Mucosa of rectum (tissue), 2 donors: ENCODE measurements around the gene JCAD.

Source experiments
- H3K27ac ChIP-seq, 2 donors: one replicate each; pipeline ENCODE4 v1.7.0; 2013; ENCODE audit warnings: inconsistent platforms in 2 of 2, low read depth in 2 of 2, low read length in 2 of 2
- H3K27me3 ChIP-seq, 2 donors: one replicate each; pipeline ENCODE4 v1.7.0; 2013; ENCODE audit warnings: low read length in 2 of 2; ENCODE audit not compliant: control insufficient read depth in 2 of 2, insufficient read depth in 2 of 2
- H3K36me3 ChIP-seq, 2 donors: one replicate each; pipeline ENCODE4 v1.7.0; 2013; ENCODE audit warnings: low read length in 2 of 2; ENCODE audit not compliant: control insufficient read depth in 2 of 2, insufficient read depth in 2 of 2
- H3K4me1 ChIP-seq, 2 donors: one replicate each; pipeline ENCODE4 v1.7.0; 2013; ENCODE audit warnings: low read length in 2 of 2, mild to moderate bottlenecking in 1 of 2; ENCODE audit not compliant: control insufficient read depth in 2 of 2, insufficient read depth in 2 of 2
- H3K4me3 ChIP-seq, 2 donors: one replicate each; pipeline ENCODE4 v1.7.0; 2013; ENCODE audit warnings: low read length in 2 of 2
- H3K9ac ChIP-seq, 2 donors: one replicate each; pipeline ENCODE4 v1.7.0; 2013; ENCODE audit warnings: low read length in 2 of 2, low read depth in 1 of 2, mild to moderate bottlenecking in 1 of 2
- H3K9me3 ChIP-seq, 2 donors: one replicate each; pipeline ENCODE4 v1.7.0; 2013; ENCODE audit warnings: low read length in 2 of 2; ENCODE audit not compliant: control insufficient read depth in 2 of 2
- donor health status: healthy.
- donor health status: Normal muscosa, but diverticular disease.

The JCAD gene

GRCh38 chr10:30057894-30058556 lies 1.4 kb downstream of the JCAD start:
- Histone ChIP-seq H3K27me3 (peaks cover 10% of the 10 kb centered on the region in 2 donors), H3K36me3 (no peaks in the 10 kb centered on the region), H3K27ac (peak overlapping the region; percentile 37 to 52), H3K9ac (no peak overlapping the region), H3K9me3 (no peaks in the 10 kb centered on the region), H3K4me1 (no peaks in the 10 kb centered on the region), H3K4me3 (peak overlapping the region in 1 of 2 donors; percentile 22)

- Histone ChIP-seq H3K36me3 (no peaks in the 10 kb centered on the region), H3K9me3 (no peaks in the 10 kb centered on the region), H3K27ac (peak overlapping the region in 1 of 2 donors; percentile 29), H3K9ac (no peak overlapping the region), H3K4me1 (no peaks in the 10 kb centered on the region), H3K4me3 (no peak overlapping the region), H3K27me3 (peaks cover 10% of the 10 kb centered on the region in 2 donors)
These were observed 2.0 kb downstream of the JCAD start for GRCh38 chr10:30057421-30057841.

- Histone ChIP-seq H3K36me3 (no peaks in the 10 kb centered on the region), H3K27ac (peak overlapping the region in 1 of 2 donors; percentile 6), H3K27me3 (peaks cover 10% of the 10 kb centered on the region in 2 donors), H3K9ac (no peak overlapping the region), H3K9me3 (no peaks in the 10 kb centered on the region), H3K4me1 (no peaks in the 10 kb centered on the region), H3K4me3 (no peak overlapping the region)
These were observed 2.5 kb downstream of the JCAD start for GRCh38 chr10:30056767-30057355.

GRCh38 chr10:30056281-30056680 lies 3.1 kb downstream of the JCAD start:
- no peaks in the 10 kb centered on the region for H3K4me1 ChIP-seq
- H3K36me3 ChIP-seq, result no peaks in the 10 kb centered on the region
- H3K9ac ChIP-seq, result no peak overlapping the region
- H3K27me3 ChIP-seq, result peaks cover 10% of the 10 kb centered on the region in 2 donors
- no peak overlapping the region for H3K4me3 ChIP-seq
- no peak overlapping the region for H3K27ac ChIP-seq
- no peaks in the 10 kb centered on the region for H3K9me3 ChIP-seq

GRCh38 chr10:30055226-30055662 lies 4.1 kb downstream of the JCAD start:
- no peaks in the 10 kb centered on the region for H3K36me3 ChIP-seq
- peak overlapping the region in 1 of 2 donors; percentile 13 for H3K27ac ChIP-seq
- no peak overlapping the region for H3K4me3 ChIP-seq
- no peaks in the 10 kb centered on the region for H3K9me3 ChIP-seq
- H3K9ac ChIP-seq, result no peak overlapping the region
- peaks cover 7 to 10% of the 10 kb centered on the region in 2 donors for H3K27me3 ChIP-seq
- H3K4me1 ChIP-seq, result no peaks in the 10 kb centered on the region

GRCh38 chr10:30052062-30052461 lies 7.3 kb downstream of the JCAD start:
- Histone ChIP-seq H3K27ac (no peak overlapping the region), H3K36me3 (no peaks in the 10 kb centered on the region), H3K4me1 (no peaks in the 10 kb centered on the region), H3K9me3 (no peaks in the 10 kb centered on the region), H3K27me3 (no peaks in the 10 kb centered on the region), H3K9ac (no peak overlapping the region), H3K4me3 (no peak overlapping the region)

- no peaks in the 10 kb centered on the region for H3K9me3 ChIP-seq
- no peak overlapping the region for H3K27ac ChIP-seq
- no peaks in the 10 kb centered on the region for H3K36me3 ChIP-seq
- H3K27me3 ChIP-seq, result no peaks in the 10 kb centered on the region
- no peaks in the 10 kb centered on the region for H3K4me1 ChIP-seq
- H3K9ac ChIP-seq, result no peak overlapping the region
- no peak overlapping the region for H3K4me3 ChIP-seq
These were observed 8.2 kb downstream of the JCAD start for GRCh38 chr10:30051220-30051619.

GRCh38 chr10:30050411-30050810 lies 9.0 kb downstream of the JCAD start:
- Histone ChIP-seq H3K9ac (no peak overlapping the region), H3K27ac (no peak overlapping the region), H3K4me3 (no peak overlapping the region), H3K4me1 (no peaks in the 10 kb centered on the region), H3K36me3 (no peaks in the 10 kb centered on the region), H3K27me3 (no peaks in the 10 kb centered on the region), H3K9me3 (no peaks in the 10 kb centered on the region)

GRCh38 chr10:30048768-30049517 lies 10.4 kb downstream of the JCAD start:
- no peak overlapping the region for H3K27ac ChIP-seq
- no peak overlapping the region for H3K4me3 ChIP-seq
- no peaks in the 10 kb centered on the region for H3K27me3 ChIP-seq
- no peaks in the 10 kb centered on the region for H3K4me1 ChIP-seq
- no peaks in the 10 kb centered on the region for H3K9me3 ChIP-seq
- no peak overlapping the region for H3K9ac ChIP-seq
- H3K36me3 ChIP-seq, result no peaks in the 10 kb centered on the region

GRCh38 chr10:30047924-30048531 lies 11.4 kb downstream of the JCAD start:
- Histone ChIP-seq H3K4me1 (no peaks in the 10 kb centered on the region), H3K9me3 (no peaks in the 10 kb centered on the region), H3K9ac (no peak overlapping the region), H3K27me3 (peaks cover 0 to 2% of the 10 kb centered on the region in 2 donors), H3K36me3 (no peaks in the 10 kb centered on the region), H3K4me3 (no peak overlapping the region), H3K27ac (no peak overlapping the region)
